DMS153 (cell line): ENCODE results near the gene ACER3.
A peak's percentile ranks its signal among the peaks of the same experiment; 100 is the strongest.
"Not testable (repeated sequence)": the region's sequence is repeated elsewhere in the genome, so short reads cannot be mapped to it uniquely, and the experiment has no call there.

Experiments used
- DNase-seq: peaks from one replicate; lab custom pipeline; 2025; lab: John Stamatoyannopoulos, UW

The ACER3 gene

DNA sequence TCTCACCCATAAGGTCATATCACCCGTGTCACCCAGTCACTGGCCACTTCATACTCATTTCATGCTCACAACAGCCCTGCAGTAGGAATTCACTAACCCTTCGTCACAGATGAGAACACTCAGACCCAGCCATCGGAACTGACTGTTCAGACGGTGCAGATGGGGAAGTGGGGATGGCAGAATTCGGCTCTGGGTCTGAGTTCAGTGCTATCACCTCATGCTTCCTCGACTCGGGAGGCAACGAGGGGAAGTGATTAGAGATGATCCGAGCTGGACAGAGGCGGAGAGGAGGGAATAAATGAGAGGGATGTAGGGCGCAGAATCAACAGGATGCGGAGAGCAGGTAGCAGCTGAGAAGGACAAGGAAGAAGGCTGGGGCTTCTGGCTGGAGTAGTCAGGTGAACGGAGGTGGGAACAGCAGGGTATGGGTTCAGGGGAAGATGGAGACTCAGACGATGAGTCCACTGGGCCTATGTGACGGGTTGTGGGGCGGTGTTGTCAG lies 178.2 kb downstream of the ACER3 start:
- no peak for DNase-seq

DNA sequence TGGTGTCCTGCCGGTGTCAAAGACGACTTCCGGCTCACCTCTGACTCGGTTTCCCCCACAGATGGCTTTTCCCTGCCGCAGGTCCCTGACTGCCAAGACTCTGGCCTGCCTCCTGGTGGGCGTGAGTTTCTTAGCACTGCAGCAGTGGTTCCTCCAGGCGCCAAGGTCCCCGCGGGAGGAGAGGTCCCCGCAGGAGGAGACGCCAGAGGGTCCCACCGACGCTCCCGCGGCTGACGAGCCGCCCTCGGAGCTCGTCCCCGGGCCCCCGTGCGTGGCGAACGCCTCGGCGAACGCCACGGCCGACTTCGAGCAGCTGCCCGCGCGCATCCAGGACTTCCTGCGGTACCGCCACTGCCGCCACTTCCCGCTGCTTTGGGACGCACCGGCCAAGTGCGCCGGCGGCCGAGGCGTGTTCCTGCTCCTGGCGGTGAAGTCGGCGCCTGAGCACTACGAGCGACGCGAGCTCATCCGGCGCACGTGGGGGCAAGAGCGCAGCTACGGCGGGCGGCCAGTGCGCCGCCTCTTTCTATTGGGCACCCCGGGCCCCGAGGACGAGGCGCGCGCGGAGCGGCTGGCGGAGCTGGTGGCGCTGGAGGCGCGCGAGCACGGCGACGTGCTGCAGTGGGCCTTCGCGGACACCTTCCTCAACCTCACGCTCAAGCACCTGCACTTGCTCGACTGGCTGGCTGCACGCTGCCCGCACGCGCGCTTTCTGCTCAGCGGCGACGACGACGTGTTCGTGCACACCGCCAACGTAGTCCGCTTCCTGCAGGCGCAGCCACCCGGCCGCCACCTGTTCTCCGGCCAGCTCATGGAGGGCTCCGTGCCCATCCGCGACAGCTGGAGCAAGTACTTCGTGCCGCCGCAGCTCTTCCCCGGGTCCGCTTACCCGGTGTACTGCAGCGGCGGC lies 179.0 kb downstream of the ACER3 start:
- no peak for DNase-seq

DNA sequence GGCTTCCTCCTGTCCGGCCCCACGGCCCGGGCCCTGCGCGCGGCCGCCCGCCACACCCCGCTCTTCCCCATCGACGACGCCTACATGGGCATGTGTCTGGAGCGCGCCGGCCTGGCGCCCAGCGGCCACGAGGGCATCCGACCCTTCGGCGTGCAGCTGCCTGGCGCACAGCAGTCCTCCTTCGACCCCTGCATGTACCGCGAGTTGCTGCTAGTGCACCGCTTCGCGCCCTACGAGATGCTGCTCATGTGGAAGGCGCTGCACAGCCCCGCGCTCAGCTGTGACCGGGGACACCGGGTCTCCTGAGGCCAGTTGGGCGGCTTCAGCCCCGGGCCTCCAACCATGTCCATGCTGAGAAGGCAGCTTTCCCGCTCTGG lies 179.7 kb downstream of the ACER3 start:
- no peak for DNase-seq

DNA sequence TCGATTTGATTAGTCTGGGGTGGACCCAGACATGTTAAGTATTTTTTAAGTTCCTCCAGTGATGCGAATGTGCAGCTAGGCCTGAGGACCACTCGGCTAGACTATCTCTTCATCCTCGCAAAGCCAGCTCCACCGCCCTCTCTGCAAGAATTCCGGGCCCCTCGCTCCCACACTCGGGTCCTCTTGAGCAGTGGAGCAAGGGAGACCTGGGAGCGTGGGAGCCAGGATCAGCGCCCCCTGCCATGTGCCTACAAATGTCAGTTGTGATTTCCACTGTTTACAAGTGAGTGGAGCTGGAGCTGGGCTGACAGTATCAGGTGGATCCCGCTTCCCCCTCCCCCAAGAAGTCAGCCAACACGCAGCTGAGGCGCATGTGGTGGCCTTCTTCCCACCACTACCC lies 180.2 kb downstream of the ACER3 start:
- DNase-seq, result no peak

DNA sequence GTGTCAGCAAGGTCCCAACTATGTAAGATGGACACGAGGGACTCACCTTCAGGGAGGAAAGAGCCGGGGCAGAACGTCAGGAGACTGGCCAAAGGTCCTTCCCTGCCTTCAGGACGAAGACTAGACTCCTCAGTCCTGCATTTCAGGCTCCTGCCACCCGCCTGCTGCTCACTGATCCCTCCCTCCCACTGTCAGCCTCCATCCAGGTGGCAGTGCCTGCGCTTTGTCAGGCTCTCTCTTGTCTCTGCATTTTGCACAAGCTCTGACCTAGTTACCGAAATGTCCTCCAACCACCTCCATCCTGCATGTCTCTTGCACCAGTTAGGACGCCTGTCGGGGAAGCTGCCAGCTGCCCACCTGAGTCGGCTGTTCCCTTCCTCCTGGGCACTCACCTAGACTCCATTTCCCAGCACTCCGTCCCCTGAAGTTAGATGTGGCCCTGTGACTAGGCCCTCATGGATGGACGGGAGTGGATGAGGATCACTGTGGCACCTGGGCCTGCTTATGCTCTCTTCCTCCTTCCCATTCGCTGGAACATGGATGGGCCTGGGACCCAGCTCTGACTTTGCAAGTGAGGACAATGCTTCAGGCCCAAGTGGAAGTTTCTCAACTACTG lies 181.5 kb downstream of the ACER3 start:
- DNase-seq, result no peak

DNA sequence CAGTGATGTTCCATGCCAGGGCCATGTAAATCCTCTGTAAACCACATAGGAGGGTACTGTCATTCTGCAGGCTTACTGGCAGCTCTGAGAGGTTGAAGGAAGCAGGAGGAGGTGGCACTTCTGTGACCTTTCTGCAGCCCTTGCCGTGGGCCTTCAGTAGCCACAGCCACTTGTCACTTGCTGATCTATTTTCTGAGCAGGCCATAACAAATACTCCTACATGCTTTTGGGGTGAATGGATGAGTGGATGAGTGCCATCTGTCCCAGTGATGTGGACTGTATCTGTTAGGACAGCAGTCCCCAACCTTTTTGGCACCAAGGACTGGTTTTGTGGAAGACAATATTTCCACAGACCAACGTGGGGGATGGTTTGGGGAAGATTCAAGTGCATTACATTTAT lies 183.6 kb downstream of the ACER3 start:
- DNase-seq, result no peak

DNA sequence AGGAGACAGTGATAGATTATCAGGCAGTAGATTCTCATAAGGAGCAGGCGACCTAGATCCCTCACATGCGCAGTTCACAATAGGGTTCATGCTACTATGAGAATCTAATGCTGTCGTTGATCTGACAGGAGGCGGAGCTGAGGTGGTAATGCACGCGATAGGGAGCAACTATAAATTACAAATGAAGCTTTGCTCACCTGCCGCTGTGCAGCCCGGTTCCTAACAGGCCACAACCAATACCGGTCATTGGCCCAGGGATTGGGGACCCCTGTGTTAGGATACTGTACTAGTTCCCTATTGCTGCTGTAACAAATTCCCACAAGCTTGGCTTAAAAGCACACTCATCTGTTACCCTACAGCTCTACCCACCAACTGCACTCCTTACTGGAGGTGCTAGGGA lies 184.2 kb downstream of the ACER3 start:
- DNase-seq, result no peak

DNA sequence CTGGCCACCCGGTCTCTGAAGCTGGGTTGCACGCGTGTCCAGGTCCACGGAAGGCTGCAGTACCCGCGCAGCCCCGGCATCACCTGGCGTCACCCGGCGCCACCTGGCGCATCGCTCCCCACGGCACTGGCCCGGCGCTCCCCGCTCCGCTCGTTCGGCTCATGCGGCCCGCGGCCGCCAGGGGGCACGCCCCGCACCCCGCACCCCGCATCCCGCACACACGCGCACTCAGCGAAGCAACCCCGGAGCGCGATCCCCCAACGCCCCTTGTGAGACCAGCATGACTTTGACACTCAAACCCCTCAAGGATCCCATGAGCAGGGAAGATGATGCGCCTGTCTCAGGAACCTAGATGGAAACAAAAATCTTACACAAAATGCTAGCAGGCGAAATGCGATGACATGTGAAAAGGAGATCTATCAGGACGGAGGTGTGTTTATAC lies 185.4 kb downstream of the ACER3 start:
- no peak for DNase-seq

DNA sequence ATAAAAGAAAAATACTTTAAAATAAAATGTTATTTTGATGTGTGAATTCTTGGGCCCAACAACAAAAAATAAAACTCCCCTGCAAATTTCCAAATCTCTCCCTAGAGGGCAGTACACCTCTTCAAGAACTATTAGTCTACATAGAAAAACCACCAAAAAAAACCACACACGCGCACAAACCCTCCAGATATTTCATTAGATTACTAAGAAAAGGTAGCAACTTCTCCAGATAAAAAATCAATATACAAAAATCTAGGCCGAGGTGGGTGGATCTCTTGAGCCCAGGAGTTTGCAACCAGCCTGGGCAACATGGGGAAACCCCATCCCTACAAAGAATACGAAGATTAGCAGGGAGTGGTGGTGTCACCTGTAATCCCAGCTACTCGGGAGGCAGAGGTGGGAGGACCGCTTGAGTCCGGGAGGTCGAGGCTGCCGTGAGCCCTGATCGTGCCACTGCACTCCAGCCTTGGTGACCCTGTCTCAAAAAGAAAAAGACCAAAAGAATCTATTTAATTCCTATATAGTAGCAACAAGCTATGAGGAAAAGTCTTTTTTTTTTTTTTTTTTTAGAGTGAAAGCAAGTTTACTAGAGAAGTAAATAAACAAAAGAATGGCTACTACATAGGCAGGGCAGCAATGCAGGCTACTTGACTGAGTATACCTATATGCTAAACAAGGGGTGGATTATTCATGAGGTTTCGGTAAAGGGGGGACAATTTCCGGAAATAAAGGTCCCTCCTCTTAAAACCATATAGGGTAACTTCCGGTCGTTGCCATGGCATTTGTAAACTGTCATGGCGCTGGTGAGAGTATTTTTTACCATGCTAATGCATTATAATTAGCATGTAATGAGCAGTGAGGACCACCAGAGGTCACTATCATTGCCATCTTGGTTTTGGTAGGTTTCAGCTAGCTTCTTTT lies 186.5 kb downstream of the ACER3 start:
- peak; percentile 89 for DNase-seq

DNA sequence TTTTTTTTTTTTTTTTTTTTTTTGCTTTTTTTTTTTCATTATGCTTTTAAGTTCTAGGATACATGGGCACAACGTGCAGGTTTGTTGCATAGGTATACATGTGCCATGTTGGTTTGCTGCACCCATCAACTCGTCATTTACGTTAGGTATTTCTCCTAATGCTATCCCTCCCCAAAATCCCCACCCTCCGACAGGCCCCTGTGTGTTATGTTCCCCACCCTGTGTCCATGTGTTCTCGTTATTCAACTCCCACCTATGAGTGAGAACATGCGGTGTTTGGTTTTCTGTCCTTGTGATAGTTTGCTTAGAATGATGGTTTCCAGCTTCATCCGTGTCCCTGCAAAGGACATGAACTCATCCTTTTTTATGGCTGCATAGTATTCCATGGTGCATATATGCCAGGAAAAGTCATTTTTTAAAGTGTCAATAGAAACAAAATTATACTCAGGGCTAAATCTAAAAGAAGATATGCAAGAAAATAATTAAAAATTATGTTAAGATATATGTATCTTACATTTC lies 187.3 kb downstream of the ACER3 start:
- DNase-seq, result not testable (repeated sequence)

DNA sequence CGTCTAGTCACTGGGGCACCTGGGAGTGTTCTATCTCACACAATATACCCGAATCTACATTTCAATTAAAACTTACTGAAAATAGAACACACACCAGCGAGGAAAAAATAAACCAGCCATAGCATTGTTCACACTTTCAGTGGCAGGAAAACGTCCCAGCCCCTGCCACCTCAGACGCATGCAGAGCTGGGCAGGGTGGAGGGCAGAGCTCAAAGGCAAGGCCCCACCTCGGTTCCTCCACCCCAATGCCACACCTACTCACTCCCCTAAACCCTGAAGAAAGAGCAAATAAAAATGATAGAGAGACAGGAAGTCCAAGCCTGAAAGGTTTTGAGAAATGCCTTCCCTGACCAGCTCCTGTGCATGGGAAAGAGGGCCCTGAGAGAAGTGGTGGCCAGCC lies 188.3 kb downstream of the ACER3 start:
- no peak for DNase-seq

DNA sequence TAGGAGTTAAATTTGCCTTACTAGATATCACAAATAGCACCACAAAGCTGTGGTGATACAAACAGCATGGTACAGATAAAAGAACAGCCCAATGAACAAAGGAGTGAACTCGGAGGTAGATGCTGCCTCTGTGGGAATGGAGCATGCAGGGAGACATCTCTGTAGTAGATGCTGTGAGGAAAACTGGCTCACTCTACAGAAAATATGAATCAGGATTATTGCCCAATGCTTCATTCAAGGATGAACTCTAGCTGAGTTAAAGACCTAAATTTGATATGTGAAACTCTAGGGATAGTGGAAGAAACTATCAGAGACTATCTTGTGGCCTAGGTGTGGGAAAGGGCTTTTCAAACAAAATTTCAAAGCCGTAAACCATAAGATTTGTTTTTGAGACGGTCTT lies 190.8 kb downstream of the ACER3 start:
- no peak for DNase-seq

DNA sequence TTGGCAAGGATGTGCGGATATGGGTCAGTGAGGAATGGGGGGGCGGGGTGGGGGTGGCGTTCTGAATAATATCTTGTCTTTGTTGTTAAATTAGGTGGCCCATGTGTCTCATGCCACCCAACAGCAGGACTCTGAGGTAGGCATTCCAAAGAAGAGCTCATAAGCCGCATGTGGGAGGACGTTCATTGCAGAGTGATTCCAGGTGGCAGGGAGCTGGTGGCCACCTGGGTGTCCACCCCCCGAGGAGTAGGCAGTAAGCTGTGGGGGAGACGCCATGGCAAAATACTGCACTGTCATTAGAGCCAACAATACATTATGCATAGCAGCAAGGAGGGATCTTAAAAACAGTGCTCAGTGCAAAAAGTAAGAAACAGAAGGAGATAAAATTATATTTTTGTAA lies 191.8 kb downstream of the ACER3 start:
- DNase-seq, result no peak

DNA sequence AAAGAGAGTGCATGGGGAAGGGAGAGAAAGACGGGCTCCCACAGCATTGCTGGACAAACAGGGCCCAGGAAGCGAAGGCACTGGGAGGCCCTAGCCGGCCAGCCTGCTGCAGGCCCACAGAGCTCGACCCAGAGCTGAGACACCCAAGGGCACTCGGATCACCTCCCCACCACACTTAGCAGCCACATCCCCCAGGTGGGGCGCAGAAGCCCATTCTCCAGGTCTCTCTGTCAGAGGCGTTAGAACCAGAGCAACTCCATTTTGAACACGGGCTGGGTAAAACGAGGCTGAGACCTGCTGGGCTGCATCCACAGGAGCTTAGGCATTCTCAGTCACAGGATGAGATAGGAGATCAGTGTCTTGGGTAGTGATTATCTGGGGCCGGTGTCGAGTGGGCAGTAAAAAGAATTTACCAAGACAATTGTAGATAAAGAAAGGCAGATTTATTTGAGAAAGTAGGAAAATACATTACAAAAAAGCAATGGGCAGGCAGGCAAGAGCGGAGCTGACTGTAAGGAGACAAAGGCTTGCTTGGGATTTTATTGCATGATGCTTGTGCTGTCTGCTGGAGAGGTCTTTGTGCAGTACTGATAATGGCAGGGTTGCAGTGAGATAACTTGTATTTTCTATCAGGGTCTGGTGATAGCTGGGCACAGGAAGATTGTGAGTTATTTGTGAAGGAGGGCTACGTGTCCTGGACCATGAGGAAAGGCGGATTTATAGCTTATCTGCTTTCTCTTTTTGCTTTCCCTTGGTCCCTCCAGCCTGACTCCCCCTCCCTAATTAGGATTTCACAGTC lies 192.7 kb downstream of the ACER3 start:
- DNase-seq, result no peak

DNA sequence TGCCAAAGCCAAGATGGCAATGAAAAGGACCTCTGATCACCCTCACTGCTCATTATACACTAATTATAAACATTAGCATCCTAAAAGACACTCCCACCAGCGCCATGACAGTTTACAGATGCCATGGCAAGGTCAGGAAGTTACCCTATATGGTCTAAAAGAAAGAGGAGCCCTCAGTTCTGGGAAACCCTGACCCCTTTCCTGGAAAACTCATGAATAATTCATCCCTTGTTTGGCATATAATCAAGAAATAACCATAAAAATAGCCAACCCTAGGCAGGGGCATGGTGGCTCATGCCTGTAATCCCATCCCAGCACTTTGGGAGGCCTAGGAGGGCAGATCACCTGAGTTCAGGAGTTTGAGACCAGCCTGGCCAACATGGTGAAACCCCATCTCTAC lies 193.4 kb downstream of the ACER3 start:
- DNase-seq, result no peak

DNA sequence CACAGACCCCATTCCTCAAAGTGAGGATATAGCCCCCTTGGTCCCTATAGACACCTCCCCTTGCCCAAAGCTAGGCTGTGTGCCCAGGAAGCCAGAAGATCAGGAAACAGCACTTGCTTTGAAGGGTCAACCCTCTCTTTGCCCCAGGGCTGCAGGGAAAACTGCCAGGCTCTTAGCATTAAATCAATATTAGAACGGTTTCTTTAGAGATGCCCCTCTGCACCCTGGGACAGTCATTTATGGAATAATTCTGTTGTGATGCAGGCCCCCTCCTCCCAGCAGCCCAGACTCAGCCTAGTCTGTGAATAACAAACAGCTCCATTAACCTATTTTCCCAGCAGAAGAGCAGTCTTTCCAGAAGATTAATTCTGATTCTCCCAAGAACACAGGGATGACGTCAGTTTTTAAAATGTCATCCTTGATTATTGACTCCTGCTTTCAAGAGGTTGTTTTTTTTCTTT lies 194.4 kb downstream of the ACER3 start:
- DNase-seq, result no peak

DNA sequence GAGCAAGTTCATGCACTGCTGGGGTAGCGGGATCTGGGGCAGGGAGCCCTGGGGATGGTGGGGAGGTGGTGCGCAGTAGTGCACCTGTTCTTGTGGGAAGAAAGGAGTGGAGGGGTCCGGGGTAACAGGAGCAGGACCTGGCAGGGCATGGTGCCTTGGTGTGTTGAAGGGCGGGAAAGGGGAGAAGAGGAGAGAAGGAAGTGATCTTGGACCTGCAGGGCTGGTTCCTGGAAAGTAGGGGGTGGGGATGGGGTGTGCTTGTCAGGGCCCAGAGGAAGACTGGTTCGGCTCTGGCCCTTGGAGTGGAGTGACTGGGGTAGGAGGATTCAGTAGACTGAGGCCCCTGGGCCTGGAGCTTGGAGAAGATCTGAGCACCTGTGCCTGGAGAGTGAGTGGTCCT lies 195.2 kb downstream of the ACER3 start:
- DNase-seq, result no peak

DNA sequence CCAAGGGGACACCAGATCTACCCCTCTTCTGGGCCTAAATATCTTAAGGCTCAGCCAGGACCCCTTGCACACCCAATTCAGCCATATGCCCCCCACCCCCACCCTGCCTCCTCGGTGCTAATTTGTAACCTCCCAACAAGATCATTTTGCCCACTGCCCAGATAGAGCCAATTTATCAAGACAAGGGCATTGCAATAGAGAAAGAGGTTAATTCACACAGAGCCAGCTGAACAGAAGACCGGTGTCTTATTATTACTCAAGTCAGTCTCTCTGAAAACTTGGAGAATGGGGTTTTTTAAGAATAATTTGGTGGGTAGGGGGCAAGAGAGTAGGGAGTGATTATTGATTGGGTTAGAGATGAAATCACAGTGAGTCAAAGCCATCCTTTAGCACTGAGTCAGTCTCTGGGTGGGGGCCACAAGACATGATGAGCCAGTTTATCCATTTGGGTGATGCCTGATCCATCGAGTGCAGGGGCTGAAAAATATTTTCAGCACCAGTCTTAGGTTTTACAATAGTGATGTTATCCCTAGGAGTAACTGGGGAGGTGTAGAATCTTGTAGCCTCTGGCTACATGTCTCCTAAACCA lies 196.2 kb downstream of the ACER3 start:
- no peak for DNase-seq

DNA sequence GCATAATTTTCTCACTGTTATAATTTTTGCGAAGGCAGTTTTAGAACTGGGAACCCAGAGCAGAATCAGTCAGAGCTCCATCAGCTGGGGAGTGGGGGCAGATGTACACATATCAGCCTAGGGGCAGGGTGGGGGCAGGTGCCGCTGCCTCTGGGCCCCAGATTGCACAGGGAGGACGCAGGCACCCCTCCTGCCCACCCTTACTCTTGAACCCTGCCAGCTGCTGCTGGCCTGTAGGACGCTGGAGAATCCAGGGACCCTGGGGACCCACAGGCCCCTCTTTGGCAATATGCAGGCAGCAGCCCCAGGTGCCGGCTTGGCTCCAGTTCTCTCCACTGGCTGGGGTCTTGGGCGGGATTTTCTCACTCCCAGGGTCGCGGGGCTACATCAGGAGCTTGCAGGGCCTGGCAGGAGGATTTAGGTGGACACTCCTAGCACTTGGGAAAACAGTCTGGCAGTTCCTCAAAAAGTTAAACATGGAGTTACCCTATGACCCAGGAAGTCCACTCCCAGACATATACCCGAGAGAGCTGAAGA lies 197.3 kb downstream of the ACER3 start:
- no peak for DNase-seq

DNA sequence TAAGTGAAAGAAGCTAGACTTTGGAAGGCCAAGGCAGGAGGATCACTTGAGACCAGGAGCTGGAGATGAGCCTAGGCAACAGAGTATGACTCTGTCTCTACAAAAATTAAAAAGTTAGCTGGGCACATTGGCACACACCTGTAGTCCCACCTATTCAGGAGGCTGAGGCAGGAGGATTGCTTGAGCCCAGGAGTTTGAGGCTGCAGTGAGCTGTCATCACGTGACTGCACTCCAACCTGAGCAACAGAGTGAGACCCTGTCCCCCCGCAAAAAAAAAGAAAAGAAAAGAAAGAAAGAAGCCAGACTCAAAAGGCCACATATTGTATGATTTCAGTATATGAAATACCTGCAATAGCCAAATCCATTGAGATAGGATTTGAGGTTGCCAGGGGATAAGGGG lies 198.2 kb downstream of the ACER3 start:
- no peak for DNase-seq

DNA sequence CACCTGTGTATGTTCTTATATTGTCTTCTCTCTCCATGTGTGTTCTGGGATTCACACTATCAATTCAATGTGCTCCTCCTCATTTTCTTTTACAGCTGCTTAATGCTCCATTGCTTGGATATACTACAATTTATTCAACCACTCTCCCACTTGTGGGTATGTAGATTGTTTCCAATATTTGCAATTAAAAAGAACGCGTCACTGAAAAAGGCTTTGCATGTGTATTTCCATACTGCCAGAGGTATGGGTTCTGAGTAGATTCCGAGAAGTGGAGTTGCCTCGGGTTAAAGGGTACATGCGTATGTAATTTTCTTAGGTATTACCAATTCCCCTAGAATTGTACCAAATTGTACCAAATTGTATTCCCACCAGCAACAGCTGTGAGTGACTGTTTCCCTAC lies 199.1 kb downstream of the ACER3 start:
- no peak for DNase-seq
